GM12878 (cell line): ENCODE measurements around the gene RAB31. TPM values are rescaled to one million over a fixed set of nuclear protein-coding genes. Genes with fewer than 3 reads are reported as not detected.

Experiments
- ATAC-seq: fragments of 200-7000 bp; cut with Tn5 transposase; 3 replicates; pipeline ENCODE4 v1.9.1; 2020; ENCODE audit warnings: mild to moderate bottlenecking, moderate library complexity
- BruUV-seq: library from RNA; stranded (reverse); fragments of 400-500 nt; replicated peaks from 2 replicates; lab custom pipeline; 2021; lab: Mats Ljungman, UMichigan
- CTCF ChIA-PET: fragments of 300-600 bp; sonication (Branson Sonifier 250); formaldehyde crosslinking; extraction: SDS; loops from one replicate; lab custom pipeline; 2021; ENCODE audit warnings: inconsistent platforms; lab: Yijun Ruan, JAX
- POLR2A ChIA-PET: fragments of 350-600 bp; formaldehyde crosslinking; extraction: SDS; loops from one replicate; lab custom pipeline; 2021; ENCODE audit warnings: inconsistent platforms; lab: Charles Lee
- RAD21 ChIA-PET: fragments of 300-600 bp; sonication (Branson Sonifier 250); formaldehyde crosslinking; loops from one replicate; lab custom pipeline; 2023; ENCODE audit warnings: antibody characterized with exemption; ENCODE audit not compliant: unreplicated experiment; lab: Charles Lee
- SMC1A ChIA-PET: fragments of 300-600 bp; sonication (Branson Sonifier 250); formaldehyde crosslinking; loops from one replicate; lab custom pipeline; 2023; ENCODE audit not compliant: unreplicated experiment, uncharacterized antibody; lab: Charles Lee
- DNase-seq: peaks from one replicate; pipeline ENCODE4 v3.0.0-alpha.2; 2011; ENCODE audit warnings: low read depth, low spot score
- FAIRE-seq: peaks from 3 replicates; lab custom pipeline; 2011; peaks lifted over from hg19 to GRCh38; lab: Jason Lieb, UNC
- H2AFZ ChIP-seq: 2 replicates; pipeline ENCODE4 v1.6.0; 2011; ENCODE audit warnings: low read depth, low read length, control low read depth; ENCODE audit not compliant: control insufficient read depth
- H3K27ac ChIP-seq: 2 replicates; pipeline ENCODE4 v1.5.1; 2011; ENCODE audit warnings: control low read depth; ENCODE audit not compliant: control insufficient read depth, insufficient read depth
- H3K27me3 ChIP-seq, 2 experiments: replicated peaks in 1 of 2; 2 replicates each; pipeline versions ENCODE4 v1.6.0 to v1.6.1; 2011; ENCODE audit warnings: low read length in 1 of 2; ENCODE audit not compliant: control insufficient read depth in 2 of 2, insufficient read depth in 2 of 2
- H3K36me3 ChIP-seq, 2 experiments: 2 replicates each; pipeline ENCODE4 v1.5.1; 2011; ENCODE audit warnings: low read length in 1 of 2; ENCODE audit not compliant: control insufficient read depth in 2 of 2, insufficient read depth in 2 of 2
- H3K4me1 ChIP-seq: 2 replicates; pipeline ENCODE4 v1.6.1; 2011; ENCODE audit warnings: mild to moderate bottlenecking, low read length, moderate library complexity, mixed read lengths; ENCODE audit not compliant: control insufficient read depth, insufficient read depth
- H3K4me2 ChIP-seq: 2 replicates; pipeline ENCODE4 v1.6.0; 2011; ENCODE audit warnings: control low read depth; ENCODE audit not compliant: control insufficient read depth, insufficient read depth
- H3K4me3 ChIP-seq: fragments of 200-600 bp; sonication (generic); 2 replicates; pipeline ENCODE4 v1.5.1; 2016
- H3K79me2 ChIP-seq: 2 replicates; pipeline ENCODE4 v1.6.0; 2011; ENCODE audit warnings: low read length; ENCODE audit not compliant: control insufficient read depth, insufficient read depth
- H3K9ac ChIP-seq: 2 replicates; pipeline ENCODE4 v1.8.0; 2011; ENCODE audit warnings: low read length, control low read depth, mixed read lengths; ENCODE audit not compliant: control insufficient read depth, insufficient read depth
- H3K9me3 ChIP-seq: replicated peaks from 3 replicates; pipeline ENCODE4 v1.5.1; 2011; ENCODE audit warnings: mild to moderate bottlenecking, low read length; ENCODE audit not compliant: control insufficient read depth, insufficient read depth
- H4K20me1 ChIP-seq: 2 replicates; pipeline ENCODE4 v1.6.0; 2011; ENCODE audit not compliant: control insufficient read depth, insufficient read depth
- BHLHE40 ChIP-seq, 2 experiments: fragments of 450-650 bp in 1 of 2; IDR thresholded peaks; 2 replicates each; pipeline ENCODE4 v1.6.1; 2011 to 2017; ENCODE audit warnings: low read depth in 2 of 2, borderline replicate concordance in 1 of 2, improper control_type of control experiment in 1 of 2, low read length in 1 of 2, mild to moderate bottlenecking in 1 of 2
- BRCA1 ChIP-seq: IDR thresholded peaks from 2 replicates; pipeline ENCODE4 v1.6.1; 2011; ENCODE audit warnings: low read depth, low read length, improper control_type of control experiment
- DPF2 ChIP-seq: fragments of 450-650 bp; IDR thresholded peaks from 2 replicates; pipeline ENCODE4 v1.6.1; 2017; ENCODE audit warnings: mild to moderate bottlenecking
- EGR1 ChIP-seq, 2 experiments: IDR thresholded peaks; 1 replicate in 1 of 2; 2 replicates in 1 of 2; pipeline ENCODE4 v1.6.1; 2011 to 2012; ENCODE audit warnings: low read depth in 2 of 2, low read length in 2 of 2, borderline replicate concordance in 1 of 2, mild to moderate bottlenecking in 1 of 2, moderate library complexity in 1 of 2
- FOXM1 ChIP-seq: IDR thresholded peaks from 2 replicates; pipeline ENCODE4 v1.6.1; 2012; ENCODE audit warnings: low read depth, mild to moderate bottlenecking, inconsistent platforms, low read length, moderate library complexity
- IRF4 ChIP-seq: IDR thresholded peaks from 2 replicates; pipeline ENCODE4 v1.6.1; 2011; ENCODE audit warnings: low read depth, low read length
- MEF2A ChIP-seq: IDR thresholded peaks from 2 replicates; pipeline ENCODE4 v1.6.1; 2011; ENCODE audit warnings: low read depth, mild to moderate bottlenecking, low read length, moderate library complexity; ENCODE audit not compliant: insufficient read depth
- MXI1 ChIP-seq: fragments of 150-350 bp; IDR thresholded peaks from 2 replicates; pipeline ENCODE4 v1.6.1; 2011; ENCODE audit warnings: low read depth, mild to moderate bottlenecking, inconsistent platforms, low read length, improper control_type of control experiment
- PAX8 ChIP-seq: fragments of 450-650 bp; IDR thresholded peaks from 2 replicates; pipeline ENCODE4 v1.6.1; 2017; ENCODE audit warnings: mild to moderate bottlenecking, moderate library complexity
- POLR2AphosphoS5 ChIP-seq: IDR thresholded peaks from 2 replicates; pipeline ENCODE4 v1.6.1; 2011; ENCODE audit warnings: mild to moderate bottlenecking, low read length, inconsistent platforms
- RB1 ChIP-seq: fragments of 450-650 bp; formaldehyde crosslinking; IDR thresholded peaks from 2 replicates; pipeline ENCODE4 v1.6.1; 2017; ENCODE audit warnings: mild to moderate bottlenecking, borderline replicate concordance
- RBBP5 ChIP-seq: fragments of 200-600 bp; sonication (generic); conservative IDR thresholded peaks from 2 replicates; pipeline ENCODE4 v1.6.1; 2016
- RUNX3 ChIP-seq: IDR thresholded peaks from 2 replicates; pipeline ENCODE4 v1.6.1; 2012; ENCODE audit warnings: low read length, inconsistent platforms
- SPI1 ChIP-seq: IDR thresholded peaks from 2 replicates; pipeline ENCODE4 v1.6.1; 2011; ENCODE audit warnings: low read depth, mild to moderate bottlenecking, low read length, moderate library complexity, borderline replicate concordance; ENCODE audit not compliant: insufficient read depth
- SRF ChIP-seq, 2 experiments: IDR thresholded peaks; 2 replicates each; pipeline ENCODE4 v1.6.1; 2011; ENCODE audit warnings: low read depth in 2 of 2, low read length in 2 of 2, mild to moderate bottlenecking in 1 of 2, moderate library complexity in 1 of 2
- SUZ12 ChIP-seq: fragments of 200-600 bp; sonication (generic); IDR thresholded peaks from one replicate; pipeline ENCODE4 v1.6.1; 2018; ENCODE audit warnings: antibody characterized with exemption, mild to moderate bottlenecking; ENCODE audit not compliant: unreplicated experiment
- TAF1 ChIP-seq: IDR thresholded peaks from 2 replicates; pipeline ENCODE4 v1.6.1; 2011; ENCODE audit warnings: mild to moderate bottlenecking, low read depth, low read length, borderline replicate concordance
- ZNF274 ChIP-seq: IDR thresholded peaks from one replicate; pipeline ENCODE4 v1.8.0; 2011; ENCODE audit not compliant: insufficient read length, insufficient read depth
- WGBS: methylation state at CpG from one replicate; pipeline ENCODE4 v1.1.6; 2016; ENCODE audit warnings: low lambda C conversion rate; ENCODE audit not compliant: insufficient replicate concordance, insufficient coverage; ENCODE audit errors: missing lambda C conversion rate; 5-methylcytosine and 5-hydroxymethylcytosine counted together
- in situ Hi-C: fragments of 300-500 bp; cut with MboI; formaldehyde crosslinking; loops from 9 replicates; pipeline ENCODE4 v1.14.3; 2018; ENCODE audit warnings: mixed read lengths
- intact Hi-C: fragments of 100-400 bp; cut with micrococcal nuclease; formaldehyde crosslinking; loops from one replicate; pipeline ENCODE4 v1.14.2; 2022; ENCODE audit not compliant: unreplicated experiment
- polyA plus RNA-seq, 11 experiments: library from polyadenylated mRNA; depleted of rRNA in 4 of 11; unstranded in 6 of 11; stranded (reverse) in 5 of 11; fragments of >200 nt; fragmentation: Nextera tagmentation in 4 of 11; fragmentation: Illumina TruSeq in 1 of 11; extraction: Ambion mirVana in 4 of 11; extraction: Trizol in 1 of 11; gene quantifications; 1 replicate in 1 of 11; 2 replicates in 10 of 11; pipeline versions ENCODE4 v1.2.1 to v1.2.3, GENCODE V29; 2011 to 2016; ENCODE audit warnings: inconsistent platforms in 2 of 11, missing spikeins in 2 of 11, low read depth in 1 of 11
- total RNA-seq, 4 experiments: library from RNA; depleted of rRNA in 3 of 4; stranded (reverse); fragments of >200 nt in 3 of 4; fragmentation: Illumina TruSeq in 1 of 4; extraction: Trizol in 1 of 4; gene quantifications; 2 replicates each; pipeline versions ENCODE4 v1.2.1 to v1.2.3, GENCODE V29; 2013 to 2021

RAB31 gene
- total and polyA plus RNA-seq, 10 of the 15 experiments (the other 5 are each of a cell fraction or from before 2014, with no cell fraction given), result 0.80 to 23.3 (median 12.2) TPM

DNA sequence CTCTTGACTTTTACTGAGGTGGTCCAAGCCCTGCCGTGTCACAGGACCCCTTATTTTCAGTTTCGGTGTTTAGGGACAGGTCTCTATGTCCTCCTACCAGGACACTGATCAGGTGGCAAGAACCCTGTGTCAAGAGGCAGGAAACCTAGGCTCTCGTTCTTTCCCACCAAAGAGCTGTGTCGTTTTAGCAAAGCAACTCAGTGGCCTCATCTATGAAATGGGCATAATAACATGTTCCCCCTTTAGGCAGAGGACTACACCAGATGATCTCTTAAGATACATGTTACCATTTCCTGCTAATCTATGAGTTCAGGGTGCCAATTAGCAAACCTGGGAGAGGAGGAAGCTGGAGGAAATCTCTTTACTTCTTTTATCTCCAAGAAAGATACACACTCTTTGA is 1.9 kb downstream of the RAB31 start:
- no peak for DNase-seq
- CTCF ChIA-PET, result no interaction called here
- no peak overlapping the region; the same call in 1 of the 2 replicates for H3K27ac ChIP-seq
- intact Hi-C loops, result no loop called here
- TF ChIP-seq BRCA1 (no peak), ZNF274 (no peak), SUZ12 (no peak), EGR1 (IDR thresholded peaks at IDR 0.05; ENCODE audit: borderline replicate concordance in 1 of 2, low read depth in 2 of 2, low read length in 2 of 2) (no peak)
- TF ChIP-seq, all 136 proteins: peak for 0
- H3K9me3 ChIP-seq, result no peaks in the 10 kb centered on the region; the same call in 2 of the 3 replicates
- peaks cover 5% of the 10 kb centered on the region for H3K79me2 ChIP-seq
- no peak for ATAC-seq
- ChIA-PET RAD21 (no interaction called here), SMC1A (no interaction called here), POLR2A (no interaction called here)
- 1% methylated on average over 4 of the region's 4 CpGs for WGBS
- in situ Hi-C loops, result no loop called here
- no TSS peak for BruUV-seq
- H2AFZ ChIP-seq, result no peak overlapping the region
- peaks cover 30% of the 10 kb centered on the region for H3K4me1 ChIP-seq
- H4K20me1 ChIP-seq, result no peaks in the 10 kb centered on the region
- peaks cover 2 to 8% of the 10 kb centered on the region in 2 experiments for H3K27me3 ChIP-seq
- FAIRE-seq, result no peak
- H3K36me3 ChIP-seq, result no peaks in the 10 kb centered on the region
- no peak overlapping the region; the same call in 1 of the 2 replicates for H3K9ac ChIP-seq
- H3K4me3 ChIP-seq, result peak overlapping the region; percentile 91
- peak overlapping the region; percentile 85 for H3K4me2 ChIP-seq

DNA sequence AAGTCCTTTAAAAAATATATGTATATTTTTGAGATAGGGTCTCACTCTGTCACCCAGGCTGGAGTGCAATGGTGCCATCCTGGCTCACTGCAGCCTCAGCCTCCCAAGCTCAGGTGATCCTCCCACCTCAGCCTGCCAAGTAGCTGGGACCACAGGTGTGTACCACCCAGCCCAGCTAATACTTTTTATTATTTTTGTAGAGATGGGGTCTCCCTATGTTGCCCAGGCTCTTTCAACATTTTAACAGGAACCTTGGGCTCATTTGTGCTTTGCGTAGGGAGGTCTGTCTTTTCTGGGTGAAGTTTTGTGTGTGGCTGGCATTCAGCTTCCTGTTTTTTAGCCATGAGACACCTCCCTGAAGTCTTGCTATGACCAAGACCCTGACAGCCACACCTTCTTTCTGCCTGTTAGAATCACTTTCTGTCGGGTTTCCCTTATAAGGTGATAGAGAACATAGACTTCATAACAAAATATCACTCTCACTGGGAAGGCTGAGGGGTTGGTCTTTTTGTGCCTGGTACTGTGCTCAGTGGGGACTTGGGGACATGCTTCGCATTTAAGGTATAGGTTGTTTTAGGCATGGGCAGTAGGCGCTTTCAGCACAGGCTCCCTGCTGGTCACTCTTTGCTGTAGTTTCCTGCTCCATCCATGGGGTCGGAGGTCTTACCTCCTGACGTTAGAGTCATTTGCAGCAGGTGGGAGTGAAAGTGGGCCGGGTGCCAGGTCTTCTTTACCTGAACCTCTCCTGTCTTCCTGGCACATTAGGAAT is 3.4 kb downstream of the RAB31 start:
- CTCF ChIA-PET, result interaction anchor here (1.2 kb wide), 1 partner anchor 96 kb away, joined by 4 read pairs; no protein-coding TSS in a partner anchor
- in situ Hi-C loops (no loop called here), intact Hi-C loops (no loop called here)
- Histone ChIP-seq H3K4me2 (peak overlapping the region; percentile 85), H3K36me3 (no peaks in the 10 kb centered on the region), H3K27me3 (peaks cover 2 to 8% of the 10 kb centered on the region in 2 experiments), H3K4me3 (peak overlapping the region; percentile 43; the same call in 1 of the 2 replicates), H3K9me3 (no peaks in the 10 kb centered on the region; the same call in 2 of the 3 replicates), H3K79me2 (peaks cover 5% of the 10 kb centered on the region), H3K4me1 (peaks cover 31% of the 10 kb centered on the region), H3K27ac (peak overlapping the region; percentile 70), H2AFZ (no peak overlapping the region), H4K20me1 (no peaks in the 10 kb centered on the region), H3K9ac (peak overlapping the region; percentile 63)
- POLR2A ChIA-PET, result no interaction called here
- WGBS, result under 1% methylated on average over 7 of the region's 7 CpGs
- FAIRE-seq (peak; percentile 52), DNase-seq (peak; percentile 66), ATAC-seq (peak; percentile 85)
- RAD21 ChIA-PET, result no interaction called here
- SMC1A ChIA-PET, result interaction anchor here (0.7 kb wide), 1 partner anchor 155 kb away, joined by 3 read pairs; no protein-coding TSS in a partner anchor
- no TSS peak for BruUV-seq
- TF ChIP-seq MEF2A (0 out of 2 replicates have a peak, but pooled peaks have one; percentile 13), BHLHE40 (IDR thresholded peaks at IDR 0.05; ENCODE audit: borderline replicate concordance in 1 of 2, low read depth in 2 of 2, low read length in 1 of 2) (no peak), PAX8 (no peak), IRF4 (0 out of 2 replicates have a peak, but pooled peaks have one; percentile 48), POLR2AphosphoS5 (peak; percentile 34), RUNX3 (peak; percentile 47; the same call in 1 of the 2 replicates), MXI1 (no peak), SRF (IDR thresholded peaks at IDR 0.05; ENCODE audit: low read depth in 2 of 2, low read length in 2 of 2) (peak; percentile 73 to 95), DPF2 (0 out of 2 replicates have a peak, but pooled peaks have one; percentile 33), FOXM1 (0 out of 2 replicates have a peak, but pooled peaks have one; percentile 18), RB1 (no peak), TAF1 (peak; percentile 30; the same call in 1 of the 2 replicates), SPI1 (peak; percentile 69), RBBP5 (0 out of 2 replicates have a peak, but pooled peaks have one; percentile 66)
